HG02970 (cell line): ENCODE results near the gene CHADL.
"Not testable (repeated sequence)": the region's sequence is repeated elsewhere in the genome, so short reads cannot be mapped to it uniquely, and the experiment has no call there.

ENCODE experiments used
- ATAC-seq: cut with Tn5 transposase; IDR thresholded peaks from one replicate; pipeline ENCODE4 v1.9.1; 2021; ENCODE audit warnings: mild to moderate bottlenecking, moderate library complexity, moderate number of reproducible peaks; ENCODE audit not compliant: unreplicated experiment, low FRiP score

The CHADL gene

GRCh38 chr22:41240377-41241132 lies at the start of gene CHADL:
TSS of gene CHADL (minus strand) at chr22:41240931. CDS start at chr22:41240881, 50 bp downstream.
- ATAC-seq = no peak

- ATAC-seq = no peak
These were observed 48.9 kb upstream of the CHADL start for GRCh38 chr22:41289671-41290070.

- no peak for ATAC-seq
These were observed 47.7 kb upstream of the CHADL start for GRCh38 chr22:41288245-41288946.

- peak; percentile 9 for ATAC-seq
These were observed 45.9 kb upstream of the CHADL start for GRCh38 chr22:41286639-41287091.

- ATAC-seq = peak; percentile 95
These were observed 45.3 kb upstream of the CHADL start, which contains the start of gene RANGAP1 for GRCh38 chr22:41285820-41286638. TSS of gene RANGAP1 (minus strand) at chr22:41286187. CDS start at chr22:41281044, 5,143 bp downstream.

- ATAC-seq = peak; percentile 6
These were observed 44.7 kb upstream of the CHADL start for GRCh38 chr22:41285441-41285819.

- ATAC-seq = no peak
These were observed 43.7 kb upstream of the CHADL start for GRCh38 chr22:41284465-41284864.

- ATAC-seq = no peak
These were observed 40.1 kb upstream of the CHADL start for GRCh38 chr22:41280854-41281253.

- no peak for ATAC-seq
These were observed 39.3 kb upstream of the CHADL start for GRCh38 chr22:41280065-41280464.

GRCh38 chr22:41274856-41275255 lies 34.1 kb upstream of the CHADL start:
- no peak for ATAC-seq

- ATAC-seq = no peak
These were observed 32.4 kb upstream of the CHADL start for GRCh38 chr22:41273128-41273527.

GRCh38 chr22:41271787-41272186 lies 31.1 kb upstream of the CHADL start:
- ATAC-seq = no peak

- no peak for ATAC-seq
These were observed 27.2 kb upstream of the CHADL start for GRCh38 chr22:41267958-41268357.

GRCh38 chr22:41264408-41264941 lies 23.7 kb upstream of the CHADL start:
- ATAC-seq = no peak

- ATAC-seq = no peak
These were observed 23.0 kb upstream of the CHADL start for GRCh38 chr22:41263704-41264103.

- ATAC-seq = no peak
These were observed 21.6 kb upstream of the CHADL start for GRCh38 chr22:41262250-41262765.

GRCh38 chr22:41261541-41262249 lies 21.0 kb upstream of the CHADL start:
- ATAC-seq = no peak

- ATAC-seq = no peak
These were observed 20.1 kb upstream of the CHADL start for GRCh38 chr22:41260871-41261270.

GRCh38 chr22:41259756-41260155 lies 19.0 kb upstream of the CHADL start:
- ATAC-seq = not testable (repeated sequence)

- ATAC-seq = no peak
These were observed 17.0 kb upstream of the CHADL start for GRCh38 chr22:41257696-41258095.
